ENCODE results near the gene RPS19.

GRCh38 chr19:41897820-41898219, 37.8 kb downstream of the RPS19 start:
- TF ChIP-seq EP300 (IDR thresholded peaks at IDR 0.05) (no peak), POLR2AphosphoS5 (IDR thresholded peaks at IDR 0.05) (no peak), CTCF (IDR thresholded peaks at IDR 0.05) (no peak), POLR2A (IDR thresholded peaks at IDR 0.05) (no peak)

Measured in upper lobe of left lung (tissue), 4 donors.